Activated T-helper 17 cell treated with anti-CD3 and anti-CD28 coated beads, Interleukin-2, amount 50 U/mL, for 72 hours (primary cell): ENCODE results near the gene GHR. TPM values are rescaled to one million over a fixed set of nuclear protein-coding genes. Genes with fewer than 3 reads are reported as not detected.
"Not testable (repeated sequence)": the region's sequence is repeated elsewhere in the genome, so short reads cannot be mapped to it uniquely, and the experiment has no call there.

Experiments used
- ATAC-seq: fragments of 150-1000 bp; cut with Tn5 transposase; replicated peaks from 2 replicates; pipeline ENCODE4 v1.10.0; 2021; ENCODE audit warnings: mild to moderate bottlenecking, moderate library complexity
- H3K27ac Mint-ChIP-seq: one replicate; pipeline ENCODE4 v1.8.0; 2022; ENCODE audit warnings: mixed read lengths
- H3K27me3 Mint-ChIP-seq: one replicate; pipeline ENCODE4 v1.8.0; 2022; ENCODE audit warnings: mixed read lengths
- H3K36me3 Mint-ChIP-seq: one replicate; pipeline ENCODE4 v1.8.0; 2022; ENCODE audit warnings: low read depth, mild to moderate bottlenecking, mixed read lengths
- H3K4me1 Mint-ChIP-seq: one replicate; pipeline ENCODE4 v1.8.0; 2022; ENCODE audit warnings: mixed read lengths
- H3K4me3 Mint-ChIP-seq: one replicate; pipeline ENCODE4 v1.8.0; 2022; ENCODE audit warnings: mild to moderate bottlenecking, mixed read lengths
- H3K9me3 Mint-ChIP-seq: one replicate; pipeline ENCODE4 v1.8.0; 2022; ENCODE audit warnings: mixed read lengths
- total RNA-seq, 2 donors: library from RNA; stranded (reverse); gene quantifications; one replicate each; pipeline ENCODE4 v1.2.3, GENCODE V29; 2022

GHR gene
- total RNA-seq, 2 donors from 2014 or later: not detected

DNA sequence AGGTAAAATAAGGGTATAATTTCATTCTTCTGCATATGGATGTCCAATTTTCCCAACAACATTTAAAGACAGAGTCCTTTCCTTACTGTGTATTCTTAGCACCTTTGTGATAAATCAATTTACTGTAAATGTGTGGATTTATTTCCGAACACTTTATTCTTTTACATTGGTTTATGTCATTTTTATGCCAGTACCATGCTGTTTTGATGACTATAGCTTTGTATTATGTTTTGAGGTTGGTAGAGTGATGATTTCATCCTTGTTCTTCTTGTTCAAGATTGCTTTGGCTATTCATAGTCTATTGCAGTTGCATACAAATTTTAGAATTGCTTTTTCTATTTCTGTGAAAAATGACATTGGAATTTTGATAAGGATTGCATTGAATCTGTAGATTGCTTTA lies 280.0 kb downstream of the GHR start:
- Mint-ChIP-seq H3K36me3 (no peaks in the 10 kb centered on the region), H3K27me3 (peaks cover 9% of the 10 kb centered on the region), H3K4me3 (no peak overlapping the region), H3K9me3 (peaks cover 5% of the 10 kb centered on the region), H3K27ac (no peak overlapping the region), H3K4me1 (no peaks in the 10 kb centered on the region)
- ATAC-seq: no peak

- H3K36me3 Mint-ChIP-seq: no peaks in the 10 kb centered on the region
- ATAC-seq: no peak
- no peak overlapping the region for H3K4me3 Mint-ChIP-seq
- peaks cover 4% of the 10 kb centered on the region for H3K27me3 Mint-ChIP-seq
- no peak overlapping the region for H3K27ac Mint-ChIP-seq
- H3K9me3 Mint-ChIP-seq: no peaks in the 10 kb centered on the region
- peaks cover 10% of the 10 kb centered on the region for H3K4me1 Mint-ChIP-seq
These were observed 292.5 kb downstream of the GHR start for GRCh38 chr5:42715785-42716184.

DNA sequence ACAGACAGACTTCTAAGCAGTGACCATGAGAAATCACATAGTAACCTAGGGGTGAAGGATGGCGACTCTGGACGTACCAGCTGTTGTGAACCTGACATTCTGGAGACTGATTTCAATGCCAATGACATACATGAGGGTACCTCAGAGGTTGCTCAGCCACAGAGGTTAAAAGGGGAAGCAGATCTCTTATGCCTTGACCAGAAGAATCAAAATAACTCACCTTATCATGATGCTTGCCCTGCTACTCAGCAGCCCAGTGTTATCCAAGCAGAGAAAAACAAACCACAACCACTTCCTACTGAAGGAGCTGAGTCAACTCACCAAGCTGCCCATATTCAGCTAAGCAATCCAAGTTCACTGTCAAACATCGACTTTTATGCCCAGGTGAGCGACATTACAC lies 295.4 kb downstream of the GHR start:
- H3K9me3 Mint-ChIP-seq: no peaks in the 10 kb centered on the region
- ATAC-seq: peak; percentile 96
- peaks cover 10% of the 10 kb centered on the region for H3K4me1 Mint-ChIP-seq
- peaks cover 2% of the 10 kb centered on the region for H3K27me3 Mint-ChIP-seq
- peak overlapping the region; percentile 11 for H3K27ac Mint-ChIP-seq
- H3K4me3 Mint-ChIP-seq: peak overlapping the region; percentile 25
- no peaks in the 10 kb centered on the region for H3K36me3 Mint-ChIP-seq

DNA sequence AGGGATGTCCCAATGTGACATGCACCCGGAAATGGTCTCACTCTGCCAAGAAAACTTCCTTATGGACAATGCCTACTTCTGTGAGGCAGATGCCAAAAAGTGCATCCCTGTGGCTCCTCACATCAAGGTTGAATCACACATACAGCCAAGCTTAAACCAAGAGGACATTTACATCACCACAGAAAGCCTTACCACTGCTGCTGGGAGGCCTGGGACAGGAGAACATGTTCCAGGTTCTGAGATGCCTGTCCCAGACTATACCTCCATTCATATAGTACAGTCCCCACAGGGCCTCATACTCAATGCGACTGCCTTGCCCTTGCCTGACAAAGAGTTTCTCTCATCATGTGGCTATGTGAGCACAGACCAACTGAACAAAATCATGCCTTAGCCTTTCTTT lies 295.8 kb downstream of the GHR start:
- Mint-ChIP-seq H3K27me3 (peaks cover 3% of the 10 kb centered on the region), H3K4me3 (peak overlapping the region; percentile 25), H3K27ac (peak overlapping the region; percentile 11), H3K36me3 (no peaks in the 10 kb centered on the region), H3K9me3 (no peaks in the 10 kb centered on the region), H3K4me1 (peaks cover 10% of the 10 kb centered on the region)
- peak; percentile 45 for ATAC-seq

DNA sequence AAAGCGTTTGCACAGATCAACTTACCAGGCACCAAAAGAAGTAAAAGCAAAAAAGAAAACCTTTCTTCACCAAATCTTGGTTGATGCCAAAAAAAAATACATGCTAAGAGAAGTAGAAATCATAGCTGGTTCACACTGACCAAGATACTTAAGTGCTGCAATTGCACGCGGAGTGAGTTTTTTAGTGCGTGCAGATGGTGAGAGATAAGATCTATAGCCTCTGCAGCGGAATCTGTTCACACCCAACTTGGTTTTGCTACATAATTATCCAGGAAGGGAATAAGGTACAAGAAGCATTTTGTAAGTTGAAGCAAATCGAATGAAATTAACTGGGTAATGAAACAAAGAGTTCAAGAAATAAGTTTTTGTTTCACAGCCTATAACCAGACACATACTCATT lies 297.0 kb downstream of the GHR start:
- Mint-ChIP-seq H3K4me1 (peaks cover 10% of the 10 kb centered on the region), H3K27ac (peak overlapping the region; percentile 54), H3K36me3 (no peaks in the 10 kb centered on the region), H3K27me3 (peaks cover 3% of the 10 kb centered on the region), H3K4me3 (peak overlapping the region; percentile 12), H3K9me3 (no peaks in the 10 kb centered on the region)
- ATAC-seq: no peak

GRCh38 chr5:42721484-42721883 lies 298.2 kb downstream of the GHR start:
- H3K27ac Mint-ChIP-seq: no peak overlapping the region
- ATAC-seq: no peak
- no peak overlapping the region for H3K4me3 Mint-ChIP-seq
- no peaks in the 10 kb centered on the region for H3K36me3 Mint-ChIP-seq
- H3K9me3 Mint-ChIP-seq: no peaks in the 10 kb centered on the region
- H3K27me3 Mint-ChIP-seq: peaks cover 9% of the 10 kb centered on the region
- H3K4me1 Mint-ChIP-seq: peaks cover 10% of the 10 kb centered on the region

- H3K9me3 Mint-ChIP-seq, H3K36me3 Mint-ChIP-seq, H3K27ac Mint-ChIP-seq, H3K4me1 Mint-ChIP-seq, ATAC-seq, H3K4me3 Mint-ChIP-seq, H3K27me3 Mint-ChIP-seq: not testable (repeated sequence)
These were observed 311.4 kb downstream of the GHR start for GRCh38 chr5:42734531-42735058.

DNA sequence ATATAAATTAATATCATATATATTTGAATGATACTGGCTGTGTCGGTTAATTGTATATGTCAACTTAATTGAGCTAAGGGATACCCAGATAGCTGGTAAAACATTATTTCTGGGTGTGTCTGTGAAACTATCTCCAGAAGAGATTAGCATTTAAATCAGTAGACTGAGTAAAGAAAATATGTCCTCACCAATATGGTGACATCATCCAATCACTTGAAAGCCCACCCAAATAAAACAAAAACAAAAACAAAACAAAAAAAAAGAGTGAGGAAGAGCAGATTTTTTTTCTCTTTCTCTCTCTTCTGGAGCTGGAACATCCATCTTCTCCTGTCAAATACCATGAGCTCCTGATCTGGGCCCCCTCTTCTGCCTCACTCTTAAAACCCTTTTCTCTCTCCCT lies 317.7 kb downstream of the GHR start:
- H3K4me3 Mint-ChIP-seq: no peak overlapping the region
- H3K4me1 Mint-ChIP-seq: no peaks in the 10 kb centered on the region
- no peaks in the 10 kb centered on the region for H3K36me3 Mint-ChIP-seq
- no peak for ATAC-seq
- H3K27me3 Mint-ChIP-seq: no peaks in the 10 kb centered on the region
- no peaks in the 10 kb centered on the region for H3K9me3 Mint-ChIP-seq
- H3K27ac Mint-ChIP-seq: no peak overlapping the region

GRCh38 chr5:42745426-42745825 lies 322.2 kb downstream of the GHR start:
- Mint-ChIP-seq H3K36me3 (no peaks in the 10 kb centered on the region), H3K27ac (no peak overlapping the region)
- no peak for ATAC-seq

DNA sequence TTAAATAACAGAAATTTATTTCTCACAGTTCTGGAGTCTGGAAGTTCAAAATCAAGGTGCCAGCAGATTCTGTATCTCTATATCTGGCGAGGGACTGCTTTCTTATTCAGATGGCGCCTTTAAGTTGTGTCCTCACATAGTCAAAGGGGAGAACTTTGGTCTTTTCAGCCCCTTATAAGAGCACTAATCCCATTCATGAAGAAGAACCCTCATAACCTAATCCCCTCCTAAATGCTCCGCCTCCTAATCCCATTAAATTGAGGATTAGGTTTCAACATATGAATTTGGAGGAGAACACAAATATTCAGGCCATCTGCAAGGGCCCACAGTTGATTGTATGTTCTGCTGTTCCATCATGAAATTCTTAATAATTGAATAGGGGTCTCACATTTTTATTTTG lies 322.6 kb downstream of the GHR start:
- Mint-ChIP-seq H3K9me3 (no peaks in the 10 kb centered on the region), H3K4me3 (no peak overlapping the region)

More at GRCh38 chr5:42745426-42745825, 322.2 kb downstream of the GHR start:
- Mint-ChIP-seq H3K9me3 (no peaks in the 10 kb centered on the region), H3K4me3 (no peak overlapping the region), H3K27me3 (no peaks in the 10 kb centered on the region), H3K4me1 (peaks cover 7% of the 10 kb centered on the region)

DNA sequence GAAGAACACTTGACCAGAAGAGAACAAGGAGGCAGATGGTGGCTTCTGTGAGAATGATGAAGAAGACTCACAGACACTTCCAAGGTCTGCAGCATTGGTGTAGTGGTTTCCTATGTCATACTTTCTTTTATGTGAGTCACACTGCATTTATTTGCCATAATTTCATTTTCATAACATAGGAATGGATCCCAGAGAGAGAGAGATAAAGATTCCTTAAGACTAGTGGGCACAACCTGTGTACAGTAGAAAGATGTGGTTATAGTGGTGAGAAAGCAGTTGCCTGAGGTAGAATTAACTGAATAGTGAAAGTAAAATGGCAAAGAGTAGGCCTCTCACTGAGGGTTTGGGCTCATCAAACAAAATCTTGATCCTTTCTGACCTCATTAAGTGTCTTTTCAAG lies 325.8 kb downstream of the GHR start:
- no peaks in the 10 kb centered on the region for H3K9me3 Mint-ChIP-seq
- no peaks in the 10 kb centered on the region for H3K36me3 Mint-ChIP-seq
- H3K4me3 Mint-ChIP-seq: no peak overlapping the region
- no peak overlapping the region for H3K27ac Mint-ChIP-seq
- ATAC-seq: peak; percentile 64
- H3K4me1 Mint-ChIP-seq: peaks cover 7% of the 10 kb centered on the region
- H3K27me3 Mint-ChIP-seq: no peaks in the 10 kb centered on the region

More for the DNA sequence above, 322.6 kb downstream of the GHR start:
- no peak for ATAC-seq
- Mint-ChIP-seq H3K36me3 (no peaks in the 10 kb centered on the region), H3K27ac (no peak overlapping the region), H3K4me1 (peaks cover 7% of the 10 kb centered on the region), H3K27me3 (no peaks in the 10 kb centered on the region)

GRCh38 chr5:42750507-42750906 lies 327.3 kb downstream of the GHR start:
- no peak for ATAC-seq
- H3K9me3 Mint-ChIP-seq: no peaks in the 10 kb centered on the region
- no peak overlapping the region for H3K27ac Mint-ChIP-seq
- peaks cover 7% of the 10 kb centered on the region for H3K4me1 Mint-ChIP-seq
- no peaks in the 10 kb centered on the region for H3K36me3 Mint-ChIP-seq
- H3K27me3 Mint-ChIP-seq: no peaks in the 10 kb centered on the region
- H3K4me3 Mint-ChIP-seq: no peak overlapping the region

DNA sequence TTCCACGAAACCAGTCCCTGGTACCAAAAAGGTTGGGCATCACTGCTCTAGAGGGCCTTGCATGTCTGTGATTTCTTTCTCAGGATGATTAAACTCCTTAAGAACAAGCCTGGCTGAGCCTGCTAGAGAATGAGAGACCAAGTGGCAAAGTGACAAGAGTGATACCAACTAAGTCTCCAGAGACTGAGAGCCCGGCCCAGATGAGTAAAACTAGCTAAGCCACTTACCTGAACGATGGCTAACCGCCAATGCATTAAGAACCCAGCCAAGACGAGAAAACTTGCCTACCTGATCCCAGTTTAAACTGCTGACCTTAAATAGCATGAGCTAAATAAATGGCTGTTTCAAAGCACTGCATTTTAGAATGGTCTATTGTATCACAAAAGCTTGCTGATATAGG lies 327.8 kb downstream of the GHR start:
- Mint-ChIP-seq H3K4me3 (no peak overlapping the region), H3K27me3 (no peaks in the 10 kb centered on the region), H3K9me3 (no peaks in the 10 kb centered on the region), H3K36me3 (no peaks in the 10 kb centered on the region), H3K27ac (no peak overlapping the region), H3K4me1 (peaks cover 7% of the 10 kb centered on the region)
- ATAC-seq: no peak

GRCh38 chr5:42753099-42753498 lies 329.9 kb downstream of the GHR start:
- no peak overlapping the region for H3K4me3 Mint-ChIP-seq
- no peak for ATAC-seq
- H3K4me1 Mint-ChIP-seq: peaks cover 15% of the 10 kb centered on the region
- H3K36me3 Mint-ChIP-seq: no peaks in the 10 kb centered on the region
- no peaks in the 10 kb centered on the region for H3K9me3 Mint-ChIP-seq
- no peak overlapping the region for H3K27ac Mint-ChIP-seq
- H3K27me3 Mint-ChIP-seq: no peaks in the 10 kb centered on the region

DNA sequence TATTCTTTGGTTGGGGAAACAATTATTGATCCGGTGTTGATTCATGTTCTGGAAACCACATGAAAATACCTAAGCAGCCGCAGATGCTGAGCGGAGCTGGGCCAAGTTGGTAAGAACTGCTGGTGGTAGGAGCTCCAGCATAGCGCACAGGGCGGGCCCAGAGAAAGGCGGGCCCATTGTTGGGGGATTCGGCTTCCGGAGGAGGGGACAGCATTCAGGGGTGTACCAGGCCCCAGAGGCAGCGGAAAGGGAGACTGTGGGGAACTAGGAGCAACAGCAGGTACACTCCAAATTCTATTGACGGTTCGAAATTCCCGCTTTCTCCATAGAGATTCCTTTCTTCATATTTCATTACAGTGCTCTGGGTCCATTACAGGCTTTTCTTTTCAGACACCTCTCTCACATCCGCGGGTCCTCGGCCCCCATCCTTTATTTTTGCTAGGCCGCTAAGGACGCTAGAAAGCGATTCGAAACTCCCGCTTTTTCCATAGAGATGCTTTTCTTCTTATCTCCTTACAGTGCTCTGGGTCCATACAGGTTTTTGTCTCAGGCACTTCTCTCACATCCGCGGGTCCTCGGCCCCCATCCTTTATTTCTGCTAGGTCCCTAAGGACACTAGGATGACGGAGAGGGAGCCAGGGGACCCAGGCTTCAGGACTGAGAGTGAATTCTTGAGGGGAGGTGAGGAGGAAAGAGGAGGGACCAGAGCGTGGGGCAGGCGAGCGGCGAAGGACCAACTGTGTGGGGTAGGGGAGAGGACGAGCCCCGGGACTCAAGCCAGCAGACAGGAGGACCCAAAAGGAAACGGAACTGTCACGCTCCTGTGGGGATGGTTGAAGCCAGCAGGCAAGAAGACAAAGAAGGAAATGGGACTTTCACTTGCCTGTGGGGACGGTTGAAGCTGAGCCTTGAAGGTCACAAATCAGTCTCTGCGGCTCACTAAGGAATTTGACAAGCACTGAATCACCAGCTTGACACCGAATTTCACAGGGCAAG lies 333.7 kb downstream of the GHR start, which contains the start of gene CCDC152:
Gene CCDC152, plus strand, starts transcription at position 213 of the 996 bp plus-strand sequence. CDS start 2,304 bp downstream, outside the sequence.
- Mint-ChIP-seq H3K27me3 (no peaks in the 10 kb centered on the region), H3K27ac (peak within 1 kb of the TSS; percentile 84), H3K36me3 (no peaks in the 10 kb centered on the region), H3K4me3 (peak within 1 kb of the TSS; percentile 81), H3K9me3 (no peaks in the 10 kb centered on the region), H3K4me1 (peaks cover 8% of the 10 kb centered on the region)
- ATAC-seq: peak; percentile 85
